Fibroblast of mammary gland (primary cell): ENCODE results near the gene DHODH.

Source experiments
- DNase-seq: peaks from one replicate; pipeline ENCODE4 v3.0.0-alpha.2; 2010; ENCODE audit warnings: low read depth
- H3K4me3 ChIP-seq: 2 replicates; pipeline ENCODE4 v1.5.1; 2011; ENCODE audit warnings: low read depth, mild to moderate bottlenecking, low read length, moderate library complexity; ENCODE audit not compliant: control insufficient read depth
- CTCF ChIP-seq: conservative IDR thresholded peaks from 2 replicates; pipeline ENCODE4 v1.5.1; 2011; ENCODE audit warnings: low read depth, low read length, inconsistent platforms; ENCODE audit not compliant: control insufficient read depth, insufficient read depth

The DHODH gene

DNA sequence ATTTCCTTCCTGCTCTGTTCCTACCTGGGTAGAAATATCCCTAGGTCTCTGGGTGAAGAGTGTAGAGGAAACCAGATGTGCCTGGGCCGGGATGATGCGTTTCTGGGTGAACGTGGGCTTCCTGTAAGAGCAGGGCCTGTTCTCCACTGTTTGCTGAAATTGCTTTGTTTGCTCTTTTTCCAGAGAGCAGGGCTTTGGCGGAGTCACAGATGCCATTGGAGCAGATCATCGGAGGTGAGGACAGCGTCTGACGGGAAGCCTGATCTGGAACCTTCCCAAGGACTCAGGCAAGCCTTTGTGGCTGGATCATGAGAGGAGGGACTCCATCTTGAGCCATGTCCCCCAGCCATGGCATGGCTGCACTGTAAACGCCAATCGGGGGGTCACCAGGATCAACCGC lies 15.4 kb downstream of the DHODH start:
- no peak for TF ChIP-seq CTCF
- DNase-seq: no peak
- no peak overlapping the region for H3K4me3 ChIP-seq

GRCh38 chr16:72024862-72025382 lies 16.4 kb downstream of the DHODH start:
- no peak for DNase-seq
- no peak overlapping the region for H3K4me3 ChIP-seq
- no peak for TF ChIP-seq CTCF

- TF ChIP-seq CTCF: no peak
- H3K4me3 ChIP-seq: no peak overlapping the region
- DNase-seq: no peak
These were observed 17.0 kb downstream of the DHODH start for GRCh38 chr16:72025404-72026114.

DNA sequence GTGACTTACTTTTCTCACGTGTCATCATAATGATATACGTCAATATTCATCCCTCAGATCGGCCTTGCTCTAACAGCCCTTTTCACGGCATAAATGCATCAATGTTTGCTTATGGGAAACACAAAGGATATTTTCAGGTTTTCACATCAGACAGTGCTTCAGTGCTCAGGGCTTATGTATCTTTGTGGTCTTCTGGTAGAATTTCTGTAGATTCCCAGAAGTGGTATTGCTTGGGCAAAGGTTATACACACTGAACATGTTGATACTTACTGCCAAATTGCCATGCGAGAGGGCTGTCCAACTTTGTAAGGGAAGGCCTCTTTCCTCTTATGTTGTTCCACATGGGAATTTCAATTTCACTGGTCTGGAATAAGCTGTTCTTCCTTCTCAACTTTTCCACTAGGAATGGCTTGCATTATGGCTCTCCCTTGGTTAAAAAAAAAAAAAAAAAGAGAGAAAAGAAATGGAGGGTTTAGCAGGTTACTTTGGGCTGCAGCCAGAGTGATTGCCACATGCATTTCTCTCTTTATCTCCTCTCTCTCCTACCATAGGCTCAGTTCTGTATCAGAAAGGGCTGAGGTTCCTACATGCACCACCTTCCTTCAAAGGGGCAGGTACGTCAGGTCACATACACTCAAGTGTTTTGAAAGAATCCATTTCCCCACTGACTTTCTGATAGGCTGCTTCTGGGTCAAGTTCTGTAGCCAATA lies 19.3 kb downstream of the DHODH start:
- no peak for TF ChIP-seq CTCF
- DNase-seq: no peak
- no peak overlapping the region for H3K4me3 ChIP-seq

DNA sequence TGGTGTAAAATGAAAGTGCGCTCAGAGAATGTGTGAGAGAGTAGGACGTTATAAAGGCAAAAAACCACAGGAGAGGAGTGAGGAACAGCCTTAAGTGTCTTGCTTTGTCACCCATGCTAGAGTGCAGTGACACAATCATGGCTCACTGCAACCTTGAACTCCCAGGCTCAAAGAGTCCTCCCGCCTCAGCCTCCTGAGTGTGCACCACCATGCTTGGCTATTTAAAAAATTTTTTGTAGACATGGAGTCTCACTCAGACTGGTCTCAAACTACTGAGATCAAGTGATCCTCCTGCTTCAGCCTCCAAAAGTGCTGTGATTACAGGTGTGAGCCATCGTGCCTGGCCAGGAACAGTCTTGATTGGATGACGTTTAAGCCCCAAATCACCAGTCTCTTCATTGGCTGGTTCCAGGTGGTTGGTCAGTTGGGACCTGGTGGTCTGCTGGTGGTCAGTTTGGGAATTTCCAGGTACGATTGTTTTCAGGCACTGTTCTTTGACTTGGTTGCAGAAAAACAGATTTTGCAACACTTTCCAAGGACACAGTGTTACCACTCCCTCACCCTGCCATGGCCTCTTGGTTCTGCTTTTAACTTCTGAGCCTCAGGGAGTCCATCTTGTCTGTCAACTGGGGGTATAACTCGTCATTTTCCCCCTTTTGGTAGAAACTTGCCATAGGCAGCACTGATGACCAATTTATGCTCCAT lies 21.2 kb downstream of the DHODH start:
- no peak for DNase-seq
- H3K4me3 ChIP-seq: no peak overlapping the region
- no peak for TF ChIP-seq CTCF

DNA sequence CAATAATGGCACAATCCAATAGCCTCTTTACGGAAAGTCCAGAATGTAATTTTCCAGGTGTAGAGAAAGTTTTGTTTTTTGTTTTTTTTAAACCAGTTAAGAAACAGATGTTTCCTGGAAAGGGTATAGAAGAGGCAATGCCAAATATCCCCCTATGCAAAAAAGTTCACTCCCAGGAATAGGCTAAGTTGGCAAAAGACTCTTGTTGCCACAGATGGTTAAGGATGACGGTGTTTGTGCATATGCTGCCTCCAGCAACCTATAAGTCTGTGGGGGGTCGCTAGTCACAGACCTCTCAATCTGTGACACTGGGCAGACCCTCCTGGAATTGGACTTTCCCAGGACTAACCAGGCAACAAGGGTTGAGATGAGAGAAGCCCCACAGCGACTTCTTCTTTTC lies 24.9 kb downstream of the DHODH start:
- H3K4me3 ChIP-seq: no peak overlapping the region
- DNase-seq: no peak
- no peak for TF ChIP-seq CTCF
